ENCODE results near the gene HERC3.

DNA sequence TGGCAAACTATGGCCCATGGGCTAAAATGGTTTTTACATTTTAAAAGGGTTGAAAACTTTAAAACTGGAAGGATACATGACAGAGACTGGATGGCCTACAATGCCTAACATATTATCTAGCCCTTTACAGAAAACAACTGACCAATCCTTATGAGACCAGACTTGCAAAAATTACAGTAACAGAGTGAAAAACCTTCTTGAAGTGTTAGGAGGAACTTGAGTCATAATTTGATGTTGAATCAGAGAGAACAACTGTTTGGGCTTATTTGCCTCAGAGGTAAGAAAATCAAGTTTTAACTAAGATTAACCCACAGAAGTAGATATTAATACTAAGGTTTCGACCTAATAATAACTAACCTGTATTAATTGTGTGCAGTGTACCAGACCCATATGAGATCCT lies 117.7 kb downstream of the HERC3 start:
- no peak for TF ChIP-seq POLR2A (IDR thresholded peaks at IDR 0.05)
- TF ChIP-seq, protein P1, sequence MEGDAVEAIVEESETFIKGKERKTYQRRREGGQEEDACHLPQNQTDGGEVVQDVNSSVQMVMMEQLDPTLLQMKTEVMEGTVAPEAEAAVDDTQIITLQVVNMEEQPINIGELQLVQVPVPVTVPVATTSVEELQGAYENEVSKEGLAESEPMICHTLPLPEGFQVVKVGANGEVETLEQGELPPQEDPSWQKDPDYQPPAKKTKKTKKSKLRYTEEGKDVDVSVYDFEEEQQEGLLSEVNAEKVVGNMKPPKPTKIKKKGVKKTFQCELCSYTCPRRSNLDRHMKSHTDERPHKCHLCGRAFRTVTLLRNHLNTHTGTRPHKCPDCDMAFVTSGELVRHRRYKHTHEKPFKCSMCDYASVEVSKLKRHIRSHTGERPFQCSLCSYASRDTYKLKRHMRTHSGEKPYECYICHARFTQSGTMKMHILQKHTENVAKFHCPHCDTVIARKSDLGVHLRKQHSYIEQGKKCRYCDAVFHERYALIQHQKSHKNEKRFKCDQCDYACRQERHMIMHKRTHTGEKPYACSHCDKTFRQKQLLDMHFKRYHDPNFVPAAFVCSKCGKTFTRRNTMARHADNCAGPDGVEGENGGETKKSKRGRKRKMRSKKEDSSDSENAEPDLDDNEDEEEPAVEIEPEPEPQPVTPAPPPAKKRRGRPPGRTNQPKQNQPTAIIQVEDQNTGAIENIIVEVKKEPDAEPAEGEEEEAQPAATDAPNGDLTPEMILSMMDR (IDR thresholded peaks at IDR 0.05) = no peak
- no peak for TF ChIP-seq POLR2AphosphoS5 (IDR thresholded peaks at IDR 0.05)
- no peak for TF ChIP-seq EP300 (IDR thresholded peaks at IDR 0.05)

All from gastroesophageal sphincter (tissue), 3 donors.